HG03025 (cell line): Measurements from ENCODE around the gene WDR86.

Source experiments
- ATAC-seq: cut with Tn5 transposase; IDR thresholded peaks from one replicate; pipeline ENCODE4 v1.9.1; 2021; ENCODE audit warnings: mild to moderate bottlenecking, moderate library complexity; ENCODE audit not compliant: unreplicated experiment, low FRiP score

The WDR86 gene

DNA sequence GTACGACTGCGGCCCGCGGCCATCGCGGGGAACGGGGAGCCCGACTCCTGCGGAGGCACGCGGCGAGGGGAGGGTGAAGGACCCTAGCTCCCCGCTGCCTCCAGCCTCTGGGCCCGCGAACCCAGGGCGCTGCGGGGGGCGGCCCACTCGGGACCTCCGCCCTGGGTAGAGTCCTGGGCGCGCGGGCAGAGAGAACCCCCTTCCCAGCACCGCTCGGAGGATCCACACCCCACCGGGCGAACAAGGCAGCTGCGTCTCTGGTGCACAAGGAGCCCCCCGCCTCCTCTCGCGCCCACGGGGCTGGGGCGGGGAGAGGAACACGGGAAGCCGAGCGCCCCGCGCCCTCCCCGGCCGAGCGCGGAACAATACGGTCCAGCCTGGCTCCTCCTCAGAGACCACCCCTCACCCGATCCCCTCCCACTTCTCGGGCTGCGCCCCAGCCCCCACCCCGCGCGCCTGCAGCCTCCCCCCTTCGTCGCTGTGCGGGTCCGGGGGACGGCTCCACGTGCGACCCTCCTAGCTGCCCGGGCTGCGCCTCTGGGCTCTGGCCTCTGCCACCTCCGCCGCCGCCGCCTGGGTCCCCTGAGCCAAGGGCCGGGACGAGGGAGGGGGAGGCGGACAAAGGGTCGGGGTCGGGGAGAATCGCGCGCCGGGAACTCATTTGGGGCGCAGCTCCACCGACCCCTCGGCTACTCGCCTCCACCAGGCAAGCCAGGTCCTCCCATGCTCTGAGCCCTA lies at the start of gene WDR86:
Gene WDR86 (minus strand): TSS at position 372 of the 738 bp plus-strand sequence. CDS start 449 bp downstream, outside the sequence.
- ATAC-seq = no peak

DNA sequence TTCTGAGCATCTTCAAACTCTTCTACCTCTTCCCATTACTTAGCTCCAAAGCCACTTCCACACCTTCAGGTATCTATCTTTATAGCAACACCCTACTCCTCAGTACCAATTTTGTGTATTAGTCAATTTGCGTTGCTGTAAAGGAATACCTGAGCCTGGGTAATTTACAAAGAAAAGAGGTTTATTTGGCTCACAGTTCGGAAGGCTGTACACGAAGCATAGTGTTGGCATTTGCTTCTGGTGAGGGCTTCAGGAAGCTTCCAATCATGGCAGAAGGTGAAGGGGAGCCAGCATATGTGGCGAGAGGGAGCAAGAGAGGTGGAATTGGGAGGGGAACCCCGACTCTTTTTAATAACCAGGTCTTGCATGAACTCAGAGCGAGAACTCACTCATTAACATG lies 47.7 kb upstream of the WDR86 start:
- no peak for ATAC-seq

DNA sequence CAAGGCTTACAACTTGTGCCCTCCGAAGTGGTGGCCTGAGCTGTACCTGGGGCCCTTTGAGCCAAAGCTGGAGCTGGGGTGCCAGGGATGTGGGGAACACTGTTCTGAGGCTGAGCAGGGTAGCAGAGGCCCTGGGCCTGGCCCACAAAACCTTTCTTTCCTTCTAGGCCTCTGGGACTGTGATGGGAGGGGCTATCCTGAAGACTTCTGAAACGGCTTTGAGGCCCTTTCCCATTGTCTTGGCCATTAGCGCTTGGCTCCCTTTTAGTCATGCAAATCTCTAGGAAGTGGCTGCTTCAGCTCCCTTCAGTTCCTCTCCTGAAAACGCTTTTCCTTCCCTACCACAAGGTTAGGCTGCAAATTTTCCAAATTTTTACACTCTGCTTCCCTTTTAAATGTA lies 46.9 kb upstream of the WDR86 start:
- ATAC-seq = no peak

DNA sequence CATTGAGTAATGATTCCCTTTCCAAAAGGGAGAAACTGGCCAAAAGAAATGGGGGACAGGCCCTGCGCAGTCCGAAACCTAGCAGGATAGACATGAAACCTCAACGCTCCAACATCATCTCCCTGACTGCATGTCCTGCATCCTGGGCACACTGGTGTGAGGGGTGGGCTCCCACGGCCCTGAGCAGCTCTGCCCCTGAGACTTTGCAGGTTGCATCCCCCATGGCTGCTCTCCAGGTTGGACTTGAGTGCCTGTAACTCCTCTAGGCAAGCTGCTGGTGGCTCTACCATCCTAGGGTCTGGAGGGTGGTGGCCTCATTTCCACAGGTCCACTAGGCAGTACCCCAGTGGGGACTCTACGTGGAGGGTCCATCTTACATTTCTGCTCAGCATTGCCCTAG lies 46.4 kb upstream of the WDR86 start:
- ATAC-seq = no peak

- no peak for ATAC-seq
Measured at GRCh38 chr7:151455690-151456089, 45.9 kb upstream of the WDR86 start.

- ATAC-seq = no peak
Measured at GRCh38 chr7:151454932-151455530, 45.2 kb upstream of the WDR86 start.

GRCh38 chr7:151454305-151454704 lies 44.5 kb upstream of the WDR86 start:
- ATAC-seq = no peak

GRCh38 chr7:151453326-151453791 lies 43.5 kb upstream of the WDR86 start:
- ATAC-seq = no peak

GRCh38 chr7:151452680-151453325 lies 43.0 kb upstream of the WDR86 start:
- ATAC-seq = no peak

DNA sequence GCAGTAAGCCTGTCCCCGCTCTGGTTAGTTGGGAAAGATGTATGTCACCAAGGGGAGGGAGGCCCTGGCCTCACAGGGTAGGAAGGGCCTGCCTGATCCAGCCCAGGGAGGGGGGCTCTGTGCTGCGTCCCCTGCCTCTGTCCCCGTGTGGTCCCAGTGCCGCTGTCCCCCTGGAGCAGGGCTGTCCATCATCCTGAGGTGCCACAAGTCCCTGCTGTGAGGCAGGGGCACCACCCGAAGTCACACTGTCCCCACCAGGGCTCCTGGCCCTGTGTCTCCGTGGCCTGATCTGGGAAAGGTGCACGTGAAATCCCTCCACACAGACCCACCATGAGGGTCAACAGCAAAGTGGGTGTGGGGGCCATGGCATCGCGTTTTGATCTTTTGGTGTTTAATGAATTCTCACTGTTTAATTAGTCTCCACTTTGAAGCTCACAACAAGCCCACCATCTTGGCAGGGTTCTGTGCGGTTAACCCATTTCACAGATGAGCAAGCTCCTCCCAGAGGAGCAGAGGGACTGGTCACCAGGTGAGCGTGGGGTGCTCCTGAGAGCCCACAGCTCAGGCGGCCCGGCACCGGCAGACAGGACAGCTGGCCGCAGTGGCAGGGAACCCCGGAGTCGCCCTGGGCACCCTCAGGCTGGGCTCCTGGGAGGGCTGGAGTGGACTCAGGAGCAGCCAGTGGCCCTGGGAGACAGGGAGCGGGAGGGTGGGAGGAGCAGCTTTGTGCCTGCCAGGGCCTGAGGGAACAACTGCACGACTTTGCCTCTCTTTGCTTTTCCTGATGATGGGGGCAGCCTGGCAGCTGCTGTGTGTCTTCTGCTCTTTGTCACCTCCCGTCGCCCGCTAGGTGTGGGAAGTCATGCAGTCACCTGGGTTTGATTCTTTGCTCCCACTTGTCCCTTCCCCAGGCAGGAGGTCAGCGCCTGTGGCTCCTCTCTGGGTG lies 42.1 kb upstream of the WDR86 start:
- ATAC-seq = no peak

GRCh38 chr7:151451156-151451555 lies 41.3 kb upstream of the WDR86 start:
- ATAC-seq = no peak

DNA sequence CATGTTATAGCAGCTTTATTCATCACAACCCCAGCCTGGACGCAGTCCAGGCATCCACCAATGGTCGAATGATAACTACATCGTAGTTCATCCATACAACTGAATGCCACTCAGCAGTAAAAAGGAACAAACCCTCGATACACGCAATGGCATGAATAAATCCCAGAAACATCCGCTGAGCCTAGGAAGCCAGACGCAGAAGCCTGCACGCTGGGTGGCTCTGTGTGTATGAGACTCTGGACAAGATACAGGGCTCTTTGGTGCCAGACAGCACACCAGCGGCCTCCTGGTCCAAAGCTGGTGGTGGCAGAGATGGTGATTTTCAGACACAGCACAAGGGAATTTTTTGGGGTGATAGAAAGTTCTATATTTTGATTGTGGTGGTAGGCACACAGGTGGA lies 40.2 kb upstream of the WDR86 start:
- ATAC-seq = no peak

DNA sequence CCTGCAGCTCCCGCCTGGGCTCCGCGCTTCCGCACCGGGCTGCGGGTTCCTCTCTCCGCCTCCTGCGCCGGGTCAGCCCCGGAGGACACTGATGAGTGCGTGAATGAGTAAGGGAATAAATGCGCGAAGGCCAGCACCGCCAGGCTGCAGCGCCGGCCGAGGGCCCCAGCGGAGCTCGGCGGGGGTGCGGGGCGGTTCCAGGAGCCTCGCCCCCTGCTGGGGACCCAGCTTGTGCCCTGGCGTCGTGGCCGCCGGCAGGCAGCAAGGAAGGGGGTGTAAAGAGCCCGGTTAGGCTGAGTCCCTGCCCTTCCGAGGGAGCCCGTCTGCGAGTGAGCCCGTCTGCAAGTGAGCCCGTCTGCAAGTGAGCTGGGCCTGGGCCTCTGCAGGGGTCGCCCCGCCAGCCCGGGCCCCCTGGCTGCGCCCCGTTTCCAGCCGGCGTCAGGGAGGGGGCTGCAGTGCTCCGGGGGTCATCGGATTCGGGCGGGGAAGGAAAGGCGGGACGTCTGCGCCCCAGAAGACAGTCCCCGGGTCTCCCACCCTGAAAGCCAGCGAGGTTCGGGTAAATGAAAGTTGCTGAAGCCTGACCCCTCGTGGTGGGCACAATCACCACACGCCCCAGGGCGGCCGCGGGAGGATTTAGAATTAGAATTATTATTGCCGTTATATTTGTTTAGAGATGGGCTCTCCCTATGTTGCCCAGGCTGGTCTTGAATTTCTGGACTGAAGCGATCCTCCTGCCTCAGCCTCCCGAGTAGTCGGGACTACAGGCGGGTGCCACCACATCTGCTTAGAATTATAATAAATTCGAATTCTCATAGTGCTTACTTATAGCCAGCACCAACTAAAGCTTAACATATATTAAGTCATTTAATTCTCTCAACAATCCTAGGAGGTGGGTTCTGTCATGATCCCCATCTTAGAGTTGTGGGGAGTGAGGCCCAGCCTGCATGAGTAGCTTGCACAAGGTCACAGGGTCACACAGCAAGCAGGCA lies 38.7 kb upstream of the WDR86 start:
- no peak for ATAC-seq

GRCh38 chr7:151447901-151448260 lies 38.0 kb upstream of the WDR86 start:
- ATAC-seq = no peak

DNA sequence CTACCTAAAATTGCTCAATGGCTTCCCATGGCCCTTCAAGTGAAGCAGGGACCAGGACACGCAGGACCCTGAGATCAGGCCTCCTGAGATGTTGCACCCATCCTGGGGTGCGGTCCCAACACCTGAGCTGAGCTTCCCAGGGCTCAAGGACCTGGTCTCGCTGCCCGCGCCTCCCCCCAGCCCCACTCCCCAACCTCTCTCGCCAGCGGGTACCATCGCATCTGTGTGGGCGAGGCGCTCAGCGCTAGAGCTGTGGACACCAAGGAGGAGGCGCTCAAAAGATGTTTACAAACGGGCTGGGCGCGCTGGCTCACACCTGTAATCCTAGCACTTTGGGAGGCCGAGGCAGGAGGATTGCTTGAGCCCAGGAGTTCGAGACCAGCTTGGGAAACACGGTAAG lies 37.5 kb upstream of the WDR86 start:
- ATAC-seq = no peak

- no peak for ATAC-seq
Measured at GRCh38 chr7:151446412-151446811, 36.6 kb upstream of the WDR86 start.

DNA sequence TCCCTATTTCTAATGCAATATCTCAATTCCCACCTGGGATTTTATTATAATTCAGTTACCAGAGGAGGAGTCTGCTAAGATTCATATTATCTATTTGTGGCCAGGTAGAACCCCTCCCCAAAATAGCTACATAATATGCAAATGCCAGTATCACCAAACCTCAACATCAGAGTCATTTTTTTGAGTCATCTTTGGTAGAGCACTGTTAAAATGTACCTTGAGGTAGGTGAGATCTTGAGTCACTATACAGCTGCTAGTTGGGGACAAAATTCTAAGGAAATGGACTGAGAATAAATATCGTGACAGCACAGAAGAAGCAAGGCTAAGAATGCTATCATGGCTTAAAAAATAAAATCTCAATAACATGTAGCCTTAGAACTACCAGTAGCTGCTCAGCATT lies 34.8 kb upstream of the WDR86 start:
- no peak for ATAC-seq

- ATAC-seq = no peak
Measured at GRCh38 chr7:151442776-151443496, 33.1 kb upstream of the WDR86 start.
